Skeletal muscle tissue (tissue), 4 donors: ENCODE measurements around the gene MAML1. TPM values are rescaled to one million over a fixed set of nuclear protein-coding genes. Genes with fewer than 3 reads are reported as not detected.
A peak's percentile ranks its signal among the peaks of the same experiment; 100 is the strongest.

Experiments used
- H3K27ac ChIP-seq: one replicate; pipeline ENCODE4 v1.7.0; 2013; ENCODE audit warnings: mild to moderate bottlenecking, low read depth, low read length, inconsistent platforms
- H3K27me3 ChIP-seq, 3 donors: one replicate each; pipeline ENCODE4 v1.7.0; 2013; ENCODE audit warnings: low read length in 3 of 3; ENCODE audit not compliant: control insufficient read depth in 3 of 3, insufficient read depth in 3 of 3
- H3K36me3 ChIP-seq, 3 donors: one replicate each; pipeline ENCODE4 v1.7.0; 2013; ENCODE audit warnings: low read length in 3 of 3; ENCODE audit not compliant: control insufficient read depth in 3 of 3, insufficient read depth in 3 of 3
- H3K4me1 ChIP-seq, 3 donors: one replicate each; pipeline ENCODE4 v1.7.0; 2013; ENCODE audit warnings: low read length in 3 of 3, mild to moderate bottlenecking in 3 of 3; ENCODE audit not compliant: control insufficient read depth in 3 of 3, insufficient read depth in 3 of 3
- H3K4me3 ChIP-seq, 3 donors: one replicate each; pipeline ENCODE4 v1.7.0; 2013; ENCODE audit warnings: low read length in 3 of 3
- H3K9ac ChIP-seq, 3 donors: one replicate each; pipeline ENCODE4 v1.7.0; 2013; ENCODE audit warnings: low read length in 3 of 3, mild to moderate bottlenecking in 3 of 3, moderate library complexity in 2 of 3, low read depth in 1 of 3
- H3K9me3 ChIP-seq, 3 donors: one replicate each; pipeline ENCODE4 v1.7.0; 2013; ENCODE audit warnings: low read length in 3 of 3; ENCODE audit not compliant: control insufficient read depth in 3 of 3
- total RNA-seq: library from RNA; depleted of rRNA; stranded (reverse); fragments of >200 nt; gene quantifications from one replicate; pipeline ENCODE4 v1.2.3, GENCODE V29; 2014
- donor health status: Osteomylitis.

Gene MAML1
- total RNA-seq, 1 donor from 2014 or later = 7.8 TPM

GRCh38 chr5:179818746-179819295, 86.2 kb downstream of the MAML1 start:
- H3K9ac ChIP-seq = peak overlapping the region; percentile 95 to 100 (median 100)
- peak overlapping the region; percentile 99 for H3K27ac ChIP-seq
- peaks cover 46 to 53% (median 52%) of the 10 kb centered on the region in 3 donors for H3K4me1 ChIP-seq
- no peaks in the 10 kb centered on the region for H3K9me3 ChIP-seq
- no peaks in the 10 kb centered on the region for H3K27me3 ChIP-seq
- peaks cover 17 to 24% (median 20%) of the 10 kb centered on the region in 3 donors for H3K36me3 ChIP-seq
- peak overlapping the region; percentile 78 to 94 (median 93) for H3K4me3 ChIP-seq

DNA sequence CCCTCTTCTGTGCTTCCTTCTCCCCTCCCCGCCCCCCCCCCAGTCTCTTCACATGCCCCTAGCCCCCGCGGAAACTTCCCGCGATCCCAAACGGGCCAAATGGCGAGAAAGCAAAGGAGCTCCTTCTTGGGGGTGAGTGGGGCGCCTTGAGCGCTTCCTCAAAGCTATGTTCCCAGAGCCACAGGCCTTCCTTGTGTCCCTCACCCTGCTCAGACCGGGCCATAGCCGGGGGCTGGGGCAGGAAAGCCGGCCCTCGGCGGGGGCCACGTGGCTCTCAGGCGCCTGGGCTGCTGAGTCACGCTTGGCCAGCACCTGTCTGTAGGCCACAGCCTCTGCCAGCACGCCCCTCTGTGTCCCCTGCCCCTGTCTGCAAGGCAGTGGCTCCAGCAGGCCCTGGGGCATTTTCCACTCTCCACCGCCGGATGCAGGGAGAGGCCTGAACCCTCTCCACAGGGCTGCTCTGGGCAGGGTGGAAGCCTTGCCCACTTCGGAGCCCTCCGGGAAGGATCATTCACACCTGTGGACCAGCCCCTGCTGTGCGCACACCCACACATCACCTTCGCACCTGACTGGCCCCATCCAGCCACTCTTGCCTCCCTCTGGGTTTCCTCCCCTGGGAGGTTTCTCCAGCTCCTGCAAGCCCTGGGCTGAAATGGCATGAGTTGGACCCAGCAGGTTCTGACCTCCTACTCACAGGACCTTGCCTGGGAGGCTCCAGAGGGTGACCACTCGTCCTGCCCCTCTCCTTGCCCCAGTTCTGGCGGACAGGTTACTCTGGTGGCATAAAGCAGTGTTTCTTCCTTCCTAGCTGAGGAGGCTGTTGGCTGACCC, 86.9 kb downstream of the MAML1 start:
- Histone ChIP-seq H3K9me3 (no peaks in the 10 kb centered on the region), H3K4me3 (peak overlapping the region; percentile 83 to 94 (median 93)), H3K27ac (peak overlapping the region; percentile 99), H3K27me3 (no peaks in the 10 kb centered on the region), H3K4me1 (peaks cover 53 to 60% (median 59%) of the 10 kb centered on the region in 3 donors), H3K9ac (peak overlapping the region; percentile 95 to 100 (median 100)), H3K36me3 (peaks cover 22 to 31% (median 27%) of the 10 kb centered on the region in 3 donors)

- Histone ChIP-seq H3K36me3 (peaks cover 28 to 37% (median 33%) of the 10 kb centered on the region in 3 donors), H3K9me3 (no peaks in the 10 kb centered on the region), H3K9ac (peak overlapping the region; percentile 95 to 100 (median 100)), H3K27me3 (no peaks in the 10 kb centered on the region), H3K27ac (peak overlapping the region; percentile 99), H3K4me3 (peak overlapping the region; percentile 83 to 94 (median 93)), H3K4me1 (peaks cover 58 to 66% (median 64%) of the 10 kb centered on the region in 3 donors)
Measured at GRCh38 chr5:179820127-179820482, 87.5 kb downstream of the MAML1 start.

- Histone ChIP-seq H3K9me3 (no peaks in the 10 kb centered on the region), H3K9ac (peak within 1 kb of the TSS; percentile 97 to 100 (median 100)), H3K27me3 (no peaks in the 10 kb centered on the region), H3K4me1 (peaks cover 61 to 72% (median 69%) of the 10 kb centered on the region in 3 donors), H3K4me3 (peak within 1 kb of the TSS; percentile 84 to 94 (median 93)), H3K36me3 (peaks cover 34 to 43% (median 39%) of the 10 kb centered on the region in 3 donors), H3K27ac (peak within 1 kb of the TSS; percentile 99)
Measured at GRCh38 chr5:179820483-179821297, 88.1 kb downstream of the MAML1 start, which contains the start of gene SQSTM1. Gene SQSTM1 (plus strand): TSS chr5:179820905. CDS start chr5:179820937, 32 bp downstream.

DNA sequence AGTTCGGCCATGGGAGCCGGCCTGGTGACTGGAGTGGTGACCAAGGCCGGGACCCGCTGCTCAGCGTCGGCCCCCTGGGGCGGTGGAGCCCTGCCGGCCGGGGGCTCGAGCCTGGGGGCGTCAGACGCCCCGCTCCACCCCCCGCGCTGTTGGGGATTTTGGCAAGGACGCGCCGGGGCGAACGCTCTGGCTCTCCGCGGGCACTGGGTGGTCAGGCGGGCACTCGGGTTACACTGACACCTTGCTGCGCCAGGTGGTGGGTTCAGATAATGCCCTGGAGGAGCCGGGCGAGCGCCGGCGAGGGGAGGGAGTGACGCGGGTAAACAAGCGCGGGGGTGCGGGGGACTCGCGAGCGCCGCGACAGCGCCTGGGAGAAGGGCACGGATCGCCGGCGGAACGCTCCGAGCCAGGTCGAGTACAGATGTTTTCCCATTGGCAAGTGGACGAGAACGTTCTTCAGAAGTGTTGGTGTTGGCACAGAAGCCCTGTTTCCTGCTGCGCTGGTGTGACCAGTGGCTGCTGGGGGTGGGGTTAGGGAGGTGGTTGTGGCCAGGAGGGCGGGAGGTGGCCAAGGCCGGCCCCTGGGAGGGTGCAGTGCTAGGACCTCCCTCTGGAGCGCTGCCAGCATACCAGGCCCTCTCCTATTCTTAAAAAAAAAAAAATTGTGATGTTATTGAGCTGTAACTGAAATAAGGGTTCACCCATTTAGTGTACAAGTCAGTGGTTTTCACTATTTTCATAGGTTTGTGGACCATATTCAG, 88.9 kb downstream of the MAML1 start:
- Histone ChIP-seq H3K9ac (peak overlapping the region; percentile 97 to 100 (median 100)), H3K9me3 (no peaks in the 10 kb centered on the region), H3K4me1 (peaks cover 61 to 75% (median 69%) of the 10 kb centered on the region in 3 donors), H3K36me3 (peaks cover 40 to 46% (median 42%) of the 10 kb centered on the region in 3 donors), H3K27me3 (no peaks in the 10 kb centered on the region), H3K27ac (peak overlapping the region; percentile 99), H3K4me3 (peak overlapping the region; percentile 84 to 94 (median 93))

- peaks cover 61 to 77% (median 67%) of the 10 kb centered on the region in 3 donors for H3K4me1 ChIP-seq
- H3K4me3 ChIP-seq = peak overlapping the region; percentile 84 to 94 (median 93)
- peak overlapping the region; percentile 79 to 100 (median 100) for H3K9ac ChIP-seq
- H3K27ac ChIP-seq = peak overlapping the region; percentile 99
- no peaks in the 10 kb centered on the region for H3K27me3 ChIP-seq
- H3K36me3 ChIP-seq = peaks cover 44 to 51% (median 46%) of the 10 kb centered on the region in 3 donors
- H3K9me3 ChIP-seq = no peaks in the 10 kb centered on the region
Measured at GRCh38 chr5:179822059-179822432, 89.4 kb downstream of the MAML1 start.

- Histone ChIP-seq H3K36me3 (peaks cover 47 to 54% (median 50%) of the 10 kb centered on the region in 3 donors), H3K27ac (peak overlapping the region; percentile 99), H3K4me3 (peak overlapping the region; percentile 84 to 94 (median 93)), H3K4me1 (peaks cover 58 to 74% (median 64%) of the 10 kb centered on the region in 3 donors), H3K9ac (peak overlapping the region; percentile 79 to 100 (median 100)), H3K27me3 (no peaks in the 10 kb centered on the region), H3K9me3 (no peaks in the 10 kb centered on the region)
Measured at GRCh38 chr5:179822444-179822990, 89.9 kb downstream of the MAML1 start.

GRCh38 chr5:179823937-179824744, 91.5 kb downstream of the MAML1 start:
- Histone ChIP-seq H3K4me3 (peak overlapping the region in 2 of 3 donors; percentile 14 to 29), H3K9me3 (no peaks in the 10 kb centered on the region), H3K9ac (peak overlapping the region in 2 of 3 donors; percentile 2 to 57), H3K27me3 (no peaks in the 10 kb centered on the region), H3K4me1 (peaks cover 47 to 71% (median 62%) of the 10 kb centered on the region in 3 donors), H3K36me3 (peaks cover 60 to 67% (median 62%) of the 10 kb centered on the region in 3 donors), H3K27ac (peak overlapping the region; percentile 12)
